Right cardiac atrium (tissue), 5 donors: Measurements from ENCODE around the gene ZDHHC3. TPM values are rescaled to one million over a fixed set of nuclear protein-coding genes. Genes with fewer than 3 reads are reported as not detected.

Source experiments
- ATAC-seq, 2 donors: fragments of 200-7000 bp; cut with Tn5 transposase; one replicate each; pipeline versions ENCODE4 v1.8.0 to v1.9.1; 2020; ENCODE audit warnings: moderate library complexity in 2 of 2, mild to moderate bottlenecking in 1 of 2
- DNase-seq, 3 donors: peaks; one replicate each; pipeline ENCODE4 v3.0.0-alpha.2; 2020
- H3K27ac ChIP-seq: one replicate; pipeline ENCODE4 v1.5.1; 2013; ENCODE audit warnings: mild to moderate bottlenecking, low read length, control low read depth, moderate library complexity
- H3K27me3 ChIP-seq: one replicate; pipeline ENCODE4 v1.6.1; 2013; ENCODE audit not compliant: control insufficient read depth, insufficient read depth
- H3K4me1 ChIP-seq: one replicate; pipeline ENCODE4 v1.6.1; 2013; ENCODE audit warnings: low read length; ENCODE audit not compliant: control insufficient read depth, insufficient read depth
- H3K4me3 ChIP-seq: one replicate; pipeline ENCODE4 v1.5.1; 2013; ENCODE audit warnings: low read length, control low read depth
- H3K9me3 ChIP-seq: one replicate; pipeline ENCODE4 v1.6.1; 2013; ENCODE audit warnings: low read length; ENCODE audit not compliant: control insufficient read depth
- WGBS: extraction: QIAGEN DNeasy Blood & Tissue Kit; methylation state at CpG from one replicate; pipeline ENCODE4 v1.1.7; 2013; 5-methylcytosine and 5-hydroxymethylcytosine counted together
- intact Hi-C, 4 donors: fragments of 100-400 bp; cut with DNase I; formaldehyde crosslinking; loops; one replicate each; pipeline versions ENCODE4 v1.11.0 to v1.14.0; 2022 to 2023
- long read RNA-seq, 4 donors: library from polyadenylated mRNA; unstranded; transcript quantifications; one replicate each; pipeline ENCODE4 v2.0.0, GENCODE V29; 2020 to 2021
- polyA plus RNA-seq: library from polyadenylated mRNA; stranded (reverse); fragments of 200-250 nt; gene quantifications from one replicate; pipeline ENCODE4 v1.2.3, GENCODE V29; 2013
- total RNA-seq, 4 donors: library from RNA; stranded (reverse); fragmentation: NEBNext Ultra II Directional; extraction: Animal tissue kit (Norgen Biotek cat#: 25700); gene quantifications; one replicate each; pipeline ENCODE4 v1.2.1, GENCODE V29; 2021
- donor health status: healthy with polysubstance abuse.
- donor health status: DM: no; HTN: yes; CAD: no.
- donor health status: DM: no; HTN: no; CAD: no.
- donor health status: DM: no; HTN: yes; CAD: no; lungs with severe emphysema.
- donor health status: DM: yes; HTN: yes; CAD: no.

Gene ZDHHC3, protein sequence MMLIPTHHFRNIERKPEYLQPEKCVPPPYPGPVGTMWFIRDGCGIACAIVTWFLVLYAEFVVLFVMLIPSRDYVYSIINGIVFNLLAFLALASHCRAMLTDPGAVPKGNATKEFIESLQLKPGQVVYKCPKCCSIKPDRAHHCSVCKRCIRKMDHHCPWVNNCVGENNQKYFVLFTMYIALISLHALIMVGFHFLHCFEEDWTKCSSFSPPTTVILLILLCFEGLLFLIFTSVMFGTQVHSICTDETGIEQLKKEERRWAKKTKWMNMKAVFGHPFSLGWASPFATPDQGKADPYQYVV
- total RNA-seq: 10 to 100 TPM; 39.0 to 57.6 (median 40.8) TPM
- 23.9 TPM for polyA plus RNA-seq
- long read RNA-seq, donor 1, transcript ZDHHC3-205 (7 exons, 2,687 nt): major isoform, 52 of 70 reads
- long read RNA-seq, donor 1, transcript ZDHHC3-201 (8 exons, 3,101 nt): minor isoform, 7 of 70 reads
- long read RNA-seq, donor 1, partial matches to known transcripts: 3 of 70 reads
- long read RNA-seq, donor 1, other reads (novel, unspliced or antisense): 6 of 70 reads
- long read RNA-seq, donor 2, transcript ZDHHC3-205 (7 exons, 2,687 nt): major isoform, 33 of 40 reads
- long read RNA-seq, donor 2, partial matches to known transcripts: 2 of 40 reads
- long read RNA-seq, donor 2, other reads (novel, unspliced or antisense): 2 of 40 reads
- long read RNA-seq, donor 3, transcript ZDHHC3-201 (8 exons, 3,101 nt): minor isoform, 17 of 155 reads
- long read RNA-seq, donor 3, transcript ZDHHC3-205 (7 exons, 2,687 nt): major isoform, 104 of 155 reads
- long read RNA-seq, donor 3, partial matches to known transcripts: 13 of 155 reads
- long read RNA-seq, donor 3, other reads (novel, unspliced or antisense): 17 of 155 reads
- long read RNA-seq, donor 4, transcript ZDHHC3-205 (7 exons, 2,687 nt): major isoform, 32 of 50 reads
- long read RNA-seq, donor 4, partial matches to known transcripts: 5 of 50 reads
- long read RNA-seq, donor 4, other reads (novel, unspliced or antisense): 9 of 50 reads

DNA sequence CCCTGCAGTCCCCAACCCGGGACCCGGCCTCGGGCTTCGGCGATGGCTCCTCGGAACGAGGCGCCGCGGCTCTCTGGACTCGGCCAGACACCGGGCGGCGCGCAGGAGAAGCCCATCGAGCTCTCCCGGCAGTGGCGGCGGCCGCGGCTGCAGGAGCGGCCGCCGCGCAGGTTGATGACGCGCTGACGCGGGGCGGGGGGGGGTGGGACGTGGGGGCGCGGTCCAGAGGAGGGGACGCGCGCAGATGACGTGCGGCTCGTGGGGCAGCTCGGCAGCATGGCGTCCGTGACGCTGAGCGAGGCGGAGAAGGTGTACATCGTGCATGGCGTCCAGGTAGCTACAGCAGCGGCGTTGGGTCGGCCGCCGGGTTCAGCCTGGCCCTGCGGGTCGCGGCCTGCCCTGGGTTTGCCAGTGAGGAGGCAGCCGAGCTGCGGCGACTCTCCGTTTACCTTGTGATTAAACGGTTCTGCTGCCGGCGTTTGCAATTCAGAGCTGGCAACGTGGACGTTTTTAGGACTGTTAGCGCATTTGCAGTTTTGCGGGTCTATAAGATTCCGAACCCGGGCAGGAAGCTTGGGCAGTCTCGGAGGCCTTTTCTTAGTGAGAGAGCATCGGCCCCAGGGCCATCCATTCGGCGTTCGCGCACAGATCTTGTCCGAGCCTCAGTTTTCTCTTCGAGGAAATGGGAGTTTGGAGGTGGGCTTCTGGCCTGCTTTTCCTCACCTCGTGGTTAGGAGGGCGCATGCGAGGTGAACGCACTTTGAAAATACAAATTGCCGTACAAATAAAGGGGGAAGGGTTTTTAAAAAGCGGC lies at the start of gene ZDHHC3, which contains the start of gene EXOSC7:
Gene ZDHHC3 (minus strand): TSS at position 173 of the 814 bp plus-strand sequence. CDS start 16,738 bp downstream, outside the sequence.
Gene EXOSC7 (plus strand): TSS at position 243 of the 814 bp plus-strand sequence. CDS start 34 bp downstream, at position 277.
- Histone ChIP-seq H3K4me3 (peak within 1 kb of the TSS; percentile 94), H3K27ac (peak within 1 kb of the TSS; percentile 92), H3K27me3 (no peaks in the 10 kb centered on the region), H3K4me1 (peaks cover 5% of the 10 kb centered on the region), H3K9me3 (no peaks in the 10 kb centered on the region)
- ATAC-seq: peak; percentile 94 to 95
- peak; percentile 89 to 96 (median 94) for DNase-seq
- intact Hi-C loops: loop anchor here in 1 of 4 donors (5.0 kb wide), 1 partner anchor 51 kb away; the partner anchor contains the start of gene CLEC3B
- WGBS: under 1% methylated on average over 82 of the region's 82 CpGs

DNA sequence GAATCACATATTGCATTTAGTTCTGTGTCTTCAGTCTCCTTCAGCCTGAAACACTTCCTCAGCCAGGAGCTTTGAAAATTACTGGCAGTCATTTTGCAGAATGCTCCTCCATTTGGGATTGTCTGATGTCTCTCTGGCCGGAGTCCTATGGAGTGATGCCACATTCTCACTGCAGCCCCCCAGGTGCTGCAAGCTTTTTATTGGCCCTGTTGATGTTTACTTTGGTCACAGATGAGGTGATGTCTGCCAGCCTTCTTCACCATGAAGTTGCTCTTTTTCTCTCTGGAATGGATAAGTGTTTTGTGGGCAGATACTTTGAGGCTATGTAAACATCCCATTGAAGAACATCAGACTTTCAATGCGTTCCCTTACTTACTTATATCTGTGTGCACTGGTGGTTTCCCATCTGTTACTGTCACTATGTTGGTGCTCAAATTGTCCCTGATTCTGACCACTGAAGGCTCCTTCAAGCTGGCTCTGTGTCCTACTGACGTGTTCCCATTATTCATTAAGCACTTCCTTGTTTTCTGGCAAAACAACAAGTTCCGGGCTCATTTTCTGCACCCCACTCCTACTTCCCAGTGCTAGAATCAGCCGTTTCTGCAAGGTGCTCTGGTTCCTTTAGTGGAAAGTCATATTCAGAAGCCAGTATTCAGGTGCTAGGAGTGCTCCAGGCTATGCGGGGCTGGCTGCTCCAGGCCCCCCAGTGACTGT lies 48.7 kb upstream of the ZDHHC3 start:
- H3K27ac ChIP-seq: peak overlapping the region; percentile 63

DNA sequence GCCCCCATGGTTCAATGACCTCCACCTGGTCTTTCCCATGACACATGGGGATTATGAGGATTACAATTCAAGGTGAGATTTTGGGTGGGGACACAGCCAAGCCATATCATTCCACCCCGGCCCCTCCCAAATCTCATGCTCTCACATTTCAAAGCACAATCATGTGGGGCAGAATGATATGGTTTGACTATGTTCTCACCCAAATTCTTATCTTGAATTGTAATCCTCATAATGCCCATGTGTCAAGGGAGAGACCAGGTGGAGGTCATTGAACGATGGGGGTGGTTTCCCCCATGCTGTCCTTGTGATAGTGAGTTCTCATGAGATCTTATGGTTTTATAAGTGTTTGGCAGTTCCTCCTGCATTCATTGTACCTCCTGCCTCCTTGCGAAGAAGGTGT lies 47.7 kb upstream of the ZDHHC3 start:
- no peak for DNase-seq
- Histone ChIP-seq H3K27ac (no peak overlapping the region), H3K4me3 (no peak overlapping the region), H3K9me3 (no peaks in the 10 kb centered on the region), H3K4me1 (peaks cover 18% of the 10 kb centered on the region), H3K27me3 (no peaks in the 10 kb centered on the region)
- WGBS: 75% methylated on average over 3 of the region's 3 CpGs
- intact Hi-C loops: no loop called here
- no peak for ATAC-seq

More for the DNA sequence above, 48.7 kb upstream of the ZDHHC3 start:
- Histone ChIP-seq H3K27me3 (no peaks in the 10 kb centered on the region), H3K9me3 (no peaks in the 10 kb centered on the region), H3K4me3 (no peak overlapping the region), H3K4me1 (peaks cover 18% of the 10 kb centered on the region)
- intact Hi-C loops: loop anchor here in 1 of 4 donors (5.0 kb wide), 1 partner anchor 47 kb away; the partner anchor contains the start of genes EXOSC7 and ZDHHC3
- peak; percentile 22 to 26 for ATAC-seq
- 37% methylated on average over 6 of the region's 6 CpGs for WGBS
- peak in 1 of 3 donors; percentile 56 for DNase-seq

DNA sequence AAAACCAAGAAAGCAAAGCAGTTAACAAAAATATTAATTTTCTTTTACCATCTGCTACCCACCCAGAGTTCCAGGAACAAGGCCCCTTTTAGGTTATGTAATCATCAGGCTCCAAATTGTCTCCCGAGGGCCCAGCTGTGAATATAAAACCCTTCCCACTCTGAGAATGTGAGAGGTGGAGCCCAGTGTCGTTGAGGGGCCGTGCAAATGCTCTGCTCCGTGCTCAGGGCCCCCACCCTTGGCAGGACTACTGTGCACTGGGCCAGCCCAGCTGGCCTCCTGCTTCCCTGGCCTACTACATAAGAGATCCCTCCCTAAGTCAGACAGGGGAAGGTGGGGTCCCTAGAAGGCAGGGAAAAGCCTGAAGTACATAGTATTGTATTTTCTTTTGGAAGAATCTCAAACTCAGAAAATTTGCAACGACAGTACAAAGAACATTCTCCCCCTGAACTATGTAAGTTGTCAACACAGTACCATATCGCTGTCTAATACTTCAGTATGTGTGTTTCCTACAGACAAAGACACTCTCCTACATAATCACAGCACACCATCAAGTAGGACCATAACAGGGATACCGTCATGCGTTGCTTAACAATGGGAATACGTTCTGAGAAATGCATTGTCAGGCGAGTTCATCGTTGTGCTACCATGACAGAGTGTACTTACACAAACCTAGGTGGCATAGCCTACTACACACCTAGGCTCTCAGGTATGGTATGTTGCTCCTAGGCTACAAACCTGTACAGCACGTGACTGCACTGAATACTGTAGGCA lies 45.7 kb upstream of the ZDHHC3 start:
- DNase-seq: peak; percentile 85 to 94 (median 88)
- WGBS: 56% methylated on average over 12 of the region's 12 CpGs
- H3K4me3 ChIP-seq: no peak overlapping the region
- H3K4me1 ChIP-seq: peaks cover 18% of the 10 kb centered on the region
- intact Hi-C loops: no loop called here
- H3K27me3 ChIP-seq: no peaks in the 10 kb centered on the region
- H3K27ac ChIP-seq: no peak overlapping the region
- peak; percentile 89 to 91 for ATAC-seq
- H3K9me3 ChIP-seq: no peaks in the 10 kb centered on the region

DNA sequence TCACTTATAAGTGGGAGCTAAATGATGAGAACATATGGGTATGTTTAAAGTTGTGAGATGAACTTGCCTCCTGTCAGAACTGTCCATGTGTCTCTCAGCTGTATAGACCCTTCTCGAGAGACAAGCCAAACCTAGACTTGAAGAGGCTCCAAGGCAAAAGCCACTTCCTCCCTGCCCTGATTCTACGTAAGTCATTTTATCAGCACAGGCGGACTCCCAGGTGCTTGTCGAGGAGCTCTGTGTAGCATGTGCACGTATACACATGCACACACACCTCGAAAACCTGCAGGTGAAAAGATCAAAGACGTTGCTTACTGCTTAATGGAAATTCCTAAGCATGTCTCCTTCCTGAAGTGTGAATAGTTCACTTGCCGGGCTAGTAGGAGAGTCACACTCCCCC lies 44.6 kb upstream of the ZDHHC3 start:
- intact Hi-C loops: no loop called here
- Histone ChIP-seq H3K27me3 (no peaks in the 10 kb centered on the region), H3K4me3 (no peak overlapping the region), H3K4me1 (peaks cover 18% of the 10 kb centered on the region), H3K9me3 (no peaks in the 10 kb centered on the region), H3K27ac (no peak overlapping the region)
- DNase-seq: no peak
- ATAC-seq: no peak
- 90% methylated on average over 8 of the region's 8 CpGs for WGBS

DNA sequence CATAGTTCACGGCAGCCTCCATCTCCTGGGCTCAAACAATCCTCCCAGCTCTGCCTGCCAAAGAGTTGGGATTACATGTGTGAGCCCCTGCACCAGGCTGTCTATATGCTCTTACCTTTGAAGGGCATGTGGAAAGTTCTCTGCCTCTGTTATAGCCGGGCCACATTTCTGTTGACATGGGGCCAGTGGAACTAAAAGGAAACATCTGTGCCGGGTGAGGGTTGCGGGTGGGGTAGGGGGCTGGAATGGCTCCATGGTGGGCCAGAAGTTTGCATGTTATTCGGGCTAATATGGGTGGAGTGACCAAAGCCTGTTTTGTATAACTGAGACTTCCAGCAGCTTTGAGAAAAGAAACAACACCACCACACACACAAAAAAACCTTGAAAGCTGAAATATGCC lies 41.8 kb upstream of the ZDHHC3 start:
- WGBS: 44% methylated on average over 5 of the region's 5 CpGs
- no peak overlapping the region for H3K27ac ChIP-seq
- intact Hi-C loops: no loop called here
- no peaks in the 10 kb centered on the region for H3K9me3 ChIP-seq
- ATAC-seq: no peak
- no peaks in the 10 kb centered on the region for H3K27me3 ChIP-seq
- DNase-seq: peak in 1 of 3 donors; percentile 74
- H3K4me1 ChIP-seq: peaks cover 14% of the 10 kb centered on the region
- no peak overlapping the region for H3K4me3 ChIP-seq

DNA sequence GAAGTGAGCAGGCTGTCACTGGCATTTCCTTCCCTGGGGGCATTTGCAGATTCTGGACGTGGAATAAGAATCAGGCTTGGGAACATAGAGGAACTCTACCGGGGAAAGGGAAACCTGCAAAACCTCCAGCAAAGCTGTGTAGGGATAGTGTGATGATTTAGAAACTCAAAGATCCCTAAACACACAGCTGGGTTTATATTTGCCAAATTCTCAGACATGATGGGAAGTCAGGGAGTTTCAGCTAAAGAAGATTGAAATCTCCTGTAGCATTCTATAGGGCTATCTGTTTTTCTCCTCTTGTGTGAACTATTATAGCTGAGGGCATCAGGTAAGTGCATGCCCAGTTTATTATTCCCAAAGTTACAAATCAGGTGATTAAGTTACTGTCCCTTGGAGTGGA lies 40.9 kb upstream of the ZDHHC3 start:
- Histone ChIP-seq H3K4me1 (peaks cover 15% of the 10 kb centered on the region), H3K27ac (no peak overlapping the region), H3K27me3 (no peaks in the 10 kb centered on the region), H3K4me3 (no peak overlapping the region), H3K9me3 (no peaks in the 10 kb centered on the region)
- ATAC-seq (no peak), DNase-seq (no peak)
- intact Hi-C loops: no loop called here
- WGBS: 50% methylated on average over 2 of the region's 2 CpGs

DNA sequence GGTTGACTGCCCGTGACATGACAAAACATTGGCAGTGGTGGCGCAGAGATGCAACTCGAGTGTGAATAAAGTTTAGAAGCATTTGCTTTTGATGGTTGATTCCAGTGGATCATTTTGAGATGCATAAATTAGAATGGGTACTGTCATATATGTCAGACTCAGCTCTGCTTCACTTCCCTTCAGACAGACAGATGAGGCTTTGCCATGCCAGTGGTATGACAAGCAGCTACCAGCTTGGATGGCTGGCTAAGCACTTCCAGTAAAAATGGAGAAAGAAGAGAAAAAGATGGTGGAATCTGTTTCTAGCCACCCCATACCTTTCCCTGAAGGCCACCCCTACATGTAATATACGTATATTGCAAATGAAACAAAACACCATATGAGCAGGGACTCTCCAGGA lies 36.6 kb upstream of the ZDHHC3 start:
- peaks cover 22% of the 10 kb centered on the region for H3K4me1 ChIP-seq
- 78% methylated on average over 4 of the region's 4 CpGs for WGBS
- intact Hi-C loops: no loop called here

DNA sequence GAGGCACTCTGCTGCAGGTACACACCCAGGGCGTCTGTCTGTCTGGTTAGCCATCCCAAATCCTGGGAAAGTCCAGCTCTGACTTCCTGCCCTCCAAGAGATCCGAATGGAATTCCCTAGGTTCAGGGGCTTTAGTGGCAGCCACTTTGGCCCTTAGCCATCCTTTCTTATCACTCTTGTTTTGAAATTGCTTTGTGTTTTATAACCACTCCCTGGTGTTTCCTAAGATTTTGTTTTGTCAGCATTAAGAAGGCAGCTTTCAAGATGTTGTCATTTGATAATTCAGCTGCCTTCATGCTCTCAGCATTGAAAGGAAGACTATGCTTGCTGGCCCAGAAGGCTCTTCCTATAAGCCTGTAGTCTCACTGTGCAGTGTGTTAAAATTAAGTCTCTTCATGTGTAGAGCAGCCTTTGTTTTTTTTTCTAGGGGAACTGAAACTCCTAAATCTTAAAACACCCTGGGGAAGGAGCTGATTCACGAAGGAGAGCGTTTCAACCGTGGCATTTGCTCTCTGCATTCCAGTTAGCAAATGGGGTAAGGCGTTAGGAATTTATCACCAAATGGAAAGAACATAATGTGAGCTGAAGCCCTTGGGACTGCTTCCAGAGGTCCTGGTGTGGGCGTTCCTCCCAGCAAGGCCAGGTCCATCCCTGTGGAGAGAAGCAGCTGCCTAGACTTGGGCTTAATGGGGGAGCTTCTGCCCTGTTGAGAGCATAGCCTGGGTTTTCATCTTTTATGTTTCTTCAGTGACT lies 36.0 kb upstream of the ZDHHC3 start:
- ATAC-seq: peak; percentile 92 to 93
- intact Hi-C loops: no loop called here
- Histone ChIP-seq H3K27me3 (no peaks in the 10 kb centered on the region), H3K4me1 (peaks cover 22% of the 10 kb centered on the region), H3K27ac (peak overlapping the region; percentile 99), H3K4me3 (no peak overlapping the region), H3K9me3 (no peaks in the 10 kb centered on the region)
- WGBS: 8% methylated on average over 7 of the region's 7 CpGs
- peak; percentile 82 to 88 (median 85) for DNase-seq

More for the DNA sequence above, 36.6 kb upstream of the ZDHHC3 start:
- Histone ChIP-seq H3K27ac (peak overlapping the region; percentile 99), H3K4me3 (no peak overlapping the region), H3K9me3 (no peaks in the 10 kb centered on the region), H3K27me3 (no peaks in the 10 kb centered on the region)
- ATAC-seq (no peak), DNase-seq (no peak)
